Renal cortical epithelial cell (primary cell): ENCODE data around the gene TTC7B. TPM values are rescaled to one million over a fixed set of nuclear protein-coding genes. Genes with fewer than 3 reads are reported as not detected.
"Not testable (repeated sequence)": the region's sequence is repeated elsewhere in the genome, so short reads cannot be mapped to it uniquely, and the experiment has no call there.

ENCODE experiments used
- DNase-seq: peaks from one replicate; pipeline ENCODE4 v3.0.0-alpha.2; 2011; ENCODE audit warnings: low read depth
- total RNA-seq: library from RNA; depleted of rRNA; stranded (reverse); fragments of >200 nt; gene quantifications from 2 replicates; pipeline ENCODE4 v1.2.3, GENCODE V29; 2014

TTC7B gene
- total RNA-seq, 1 donor from 2014 or later, result 27.1 TPM

DNA sequence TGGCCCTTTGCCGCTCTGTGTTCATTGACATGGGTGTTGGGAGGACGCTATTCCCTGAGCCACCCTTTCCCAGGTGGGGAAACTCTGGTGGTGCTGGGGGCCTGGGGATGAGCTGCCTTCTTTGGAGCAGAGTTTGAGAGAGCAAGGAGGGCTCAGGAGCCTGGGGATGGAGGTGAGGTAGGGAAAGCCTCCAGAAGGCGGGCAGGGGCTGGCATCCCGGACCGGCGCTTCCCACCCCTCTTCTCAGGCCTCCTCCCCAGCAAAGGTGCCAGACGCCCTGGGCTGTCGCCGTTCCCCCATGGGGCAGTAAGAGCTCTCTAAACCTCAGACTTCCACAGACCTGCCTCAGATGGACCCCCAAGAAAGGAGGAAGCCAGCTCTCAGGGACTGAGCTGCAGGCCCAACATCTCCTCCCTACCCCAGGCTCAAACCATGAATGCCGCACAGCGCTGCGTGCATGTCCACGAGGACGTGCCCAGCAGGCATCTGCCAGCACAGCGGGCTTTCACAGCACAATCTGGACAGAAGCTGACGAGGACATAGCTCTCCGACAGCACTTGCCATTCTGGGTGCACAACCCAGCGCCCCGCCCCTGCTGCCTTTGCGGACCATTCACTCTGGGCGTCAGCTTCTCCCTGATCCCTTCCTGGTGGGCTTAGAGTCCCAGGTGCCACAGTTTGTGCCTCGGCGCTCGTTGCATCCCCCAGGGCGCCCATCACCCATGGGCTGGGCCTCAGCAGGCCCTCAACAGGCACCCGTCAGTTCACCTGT is 14.9 kb upstream of the TTC7B start:
- DNase-seq, result no peak

DNA sequence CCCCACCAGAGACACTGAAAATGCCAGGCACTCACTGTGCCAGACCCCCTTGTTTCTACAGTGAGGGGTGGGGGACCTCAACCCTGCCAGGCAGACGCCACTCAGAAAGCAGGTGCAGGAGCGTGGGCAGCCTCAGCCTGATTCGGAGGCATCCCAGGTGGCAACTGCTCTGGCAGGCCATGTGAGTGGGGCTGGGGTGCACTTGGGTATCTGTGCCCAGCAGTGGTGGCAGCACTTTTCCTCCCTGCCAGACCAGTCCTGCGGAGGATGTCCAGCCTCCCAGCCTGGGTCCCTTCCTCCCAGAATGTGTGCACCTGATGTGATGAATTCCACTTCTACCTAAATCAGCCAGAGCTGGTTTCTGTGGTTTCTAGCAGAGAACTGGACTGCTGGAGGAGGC is 13.4 kb upstream of the TTC7B start:
- no peak for DNase-seq

DNA sequence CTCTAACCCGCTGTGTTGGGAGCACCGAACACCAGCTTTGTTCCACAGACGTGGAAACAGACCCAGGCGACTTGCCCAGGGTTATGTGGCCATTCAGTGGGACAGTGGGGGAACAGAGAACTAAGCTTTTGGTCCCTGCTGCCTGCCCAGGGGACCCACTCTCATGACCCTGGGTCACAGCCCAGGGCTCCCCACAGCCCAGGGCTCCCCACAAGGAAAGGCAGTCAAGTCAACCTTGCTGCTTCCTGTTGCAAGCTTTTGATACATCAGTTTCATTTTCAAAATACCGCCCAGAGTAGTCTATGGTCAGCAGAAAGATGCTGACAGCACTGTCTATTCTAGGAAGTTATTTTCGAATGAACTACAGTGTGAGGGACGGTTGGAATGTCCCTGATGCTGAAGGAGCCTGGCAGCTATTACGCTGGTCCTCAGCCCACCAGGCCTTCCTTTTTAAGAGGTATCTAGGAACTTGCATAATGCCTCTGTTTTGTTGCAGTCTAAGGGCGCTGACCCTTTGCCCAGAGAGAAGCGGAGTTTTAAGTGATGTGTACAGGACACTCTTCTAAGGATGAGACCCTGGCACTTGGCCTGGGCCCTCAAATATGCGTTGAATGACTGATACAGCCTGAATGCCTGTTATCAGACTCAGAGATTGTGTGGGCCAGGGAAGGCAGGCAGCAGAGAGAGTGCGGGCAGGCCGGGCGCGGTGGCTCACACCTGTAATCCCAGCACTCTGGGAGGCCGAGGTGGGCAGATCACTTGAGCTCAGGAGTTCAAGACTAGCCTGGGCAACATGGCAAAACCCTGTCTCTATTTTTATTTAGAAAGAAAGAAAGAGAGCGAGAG is 12.6 kb upstream of the TTC7B start:
- no peak for DNase-seq

DNA sequence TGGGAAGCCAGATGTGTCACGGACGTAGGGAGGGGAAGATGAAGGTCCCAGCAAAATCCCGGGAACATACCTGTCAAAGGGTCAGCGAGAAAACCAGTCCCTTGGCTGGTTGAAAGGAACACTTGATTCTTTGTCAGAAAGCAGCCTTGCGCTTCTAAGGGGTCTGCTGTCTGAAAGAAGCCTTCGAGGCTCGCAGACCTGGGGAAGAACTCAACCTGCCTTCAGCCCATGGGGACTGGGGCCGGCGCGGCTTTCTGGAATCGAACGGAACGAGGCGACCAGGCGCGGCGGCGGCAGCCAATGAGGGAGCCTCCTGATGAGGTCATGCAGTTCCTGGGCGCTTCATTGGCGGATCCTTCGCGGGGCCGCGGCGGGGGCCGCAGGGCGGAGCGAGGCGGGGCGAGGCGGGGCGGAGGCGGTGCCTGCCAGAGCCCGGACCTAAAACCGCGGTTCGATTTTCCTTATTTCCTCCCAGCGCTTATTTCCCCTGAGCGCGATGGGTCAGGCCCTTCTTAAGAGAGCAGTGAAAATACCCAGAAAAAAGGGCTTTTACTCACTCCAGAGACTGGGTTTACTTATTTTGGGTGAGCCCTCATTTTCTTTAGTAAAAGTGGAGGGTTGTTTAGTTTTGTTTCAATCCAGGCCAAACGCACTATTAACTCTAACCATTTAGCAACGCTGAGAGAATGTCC is 11.8 kb upstream of the TTC7B start:
- DNase-seq, result peak; percentile 71

DNA sequence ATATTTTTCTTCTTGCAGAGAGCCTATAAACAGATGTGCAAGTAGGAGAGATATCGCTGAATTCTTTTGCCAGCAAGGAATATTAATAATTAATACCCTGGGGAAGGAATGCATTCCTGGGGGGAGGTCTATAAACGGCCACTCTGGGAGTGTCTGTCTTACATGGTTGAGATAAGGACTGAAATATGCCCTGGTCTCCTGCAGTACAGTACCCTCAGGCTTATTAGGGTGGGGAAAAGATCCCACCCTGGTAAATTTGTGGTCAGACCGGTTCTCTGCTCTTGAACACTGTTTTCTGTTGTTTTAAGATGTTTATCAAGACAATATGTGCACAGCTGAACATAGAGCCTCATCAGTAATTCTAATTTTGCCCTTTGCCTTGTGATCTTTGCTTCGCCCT is 7.3 kb upstream of the TTC7B start:
- not testable (repeated sequence) for DNase-seq

DNA sequence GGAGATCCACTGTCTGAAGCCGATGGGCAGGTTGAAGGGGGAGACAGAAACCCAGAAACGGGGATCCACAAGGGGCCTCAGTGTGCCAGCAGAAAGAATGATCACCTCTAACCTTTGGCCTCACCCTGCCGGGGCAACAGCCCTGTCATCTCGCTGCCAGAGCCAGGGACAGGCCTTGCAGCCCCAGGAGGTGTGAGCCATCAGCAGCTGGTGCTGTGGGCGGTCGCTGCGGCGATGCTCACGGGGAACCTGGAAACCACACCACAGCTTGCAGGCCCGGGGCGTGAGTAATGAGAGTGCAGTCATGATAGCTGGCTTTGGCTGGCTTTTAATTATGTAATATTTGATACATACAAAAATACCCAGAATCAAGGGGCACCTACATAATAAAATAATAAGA is 4.7 kb upstream of the TTC7B start:
- peak; percentile 42 for DNase-seq

DNA sequence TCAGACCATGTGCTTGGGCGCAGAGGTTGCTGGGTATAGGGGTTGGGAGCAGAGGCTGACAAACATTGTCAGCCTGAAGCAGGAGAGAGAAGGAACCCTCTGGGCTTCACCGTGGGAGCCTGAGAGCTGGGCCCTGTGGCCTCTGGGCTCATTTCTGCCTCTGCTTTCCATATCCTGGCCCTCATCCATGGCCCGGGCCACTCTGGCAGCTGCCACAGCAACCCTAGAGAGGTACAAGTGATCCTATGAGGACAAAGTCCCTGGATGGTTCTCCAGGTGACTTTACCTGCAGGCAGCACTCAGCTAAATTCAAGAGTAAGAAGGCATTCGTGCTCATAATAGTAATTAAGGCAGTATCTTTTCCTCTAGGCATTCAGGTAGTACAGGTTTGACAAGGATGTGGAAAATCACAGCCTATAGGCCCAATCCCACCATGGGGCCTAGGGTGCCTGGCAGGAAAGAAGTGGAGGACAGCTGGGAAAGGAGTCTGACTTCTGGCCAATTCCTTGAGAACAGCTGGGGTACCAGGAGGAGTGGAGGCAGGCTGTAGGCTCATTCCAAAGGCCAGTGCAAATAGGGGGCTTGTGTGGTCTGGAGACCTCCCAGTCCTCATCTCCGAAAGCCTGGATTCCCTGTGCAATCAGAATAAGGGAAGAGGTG is 3.6 kb upstream of the TTC7B start:
- no peak for DNase-seq

DNA sequence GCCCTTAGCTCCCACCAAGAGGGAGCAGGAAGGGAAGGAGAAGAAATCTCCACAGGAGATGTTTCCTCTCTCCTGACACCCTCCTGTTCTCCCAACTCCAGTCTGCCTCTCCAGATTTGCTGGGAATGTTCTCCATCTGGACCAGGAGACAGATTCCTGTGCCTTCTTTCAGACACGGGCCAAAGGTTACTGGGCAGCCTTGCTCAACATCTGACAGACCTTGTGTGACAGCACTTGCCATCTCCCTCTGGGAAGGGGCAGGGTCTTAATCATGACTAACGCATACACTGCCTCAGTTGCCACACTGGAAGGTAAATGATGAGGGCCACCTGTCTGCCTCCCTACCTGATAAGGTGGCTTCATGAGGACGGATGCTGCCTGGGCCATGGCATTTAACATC is 2.5 kb upstream of the TTC7B start:
- DNase-seq, result no peak

DNA sequence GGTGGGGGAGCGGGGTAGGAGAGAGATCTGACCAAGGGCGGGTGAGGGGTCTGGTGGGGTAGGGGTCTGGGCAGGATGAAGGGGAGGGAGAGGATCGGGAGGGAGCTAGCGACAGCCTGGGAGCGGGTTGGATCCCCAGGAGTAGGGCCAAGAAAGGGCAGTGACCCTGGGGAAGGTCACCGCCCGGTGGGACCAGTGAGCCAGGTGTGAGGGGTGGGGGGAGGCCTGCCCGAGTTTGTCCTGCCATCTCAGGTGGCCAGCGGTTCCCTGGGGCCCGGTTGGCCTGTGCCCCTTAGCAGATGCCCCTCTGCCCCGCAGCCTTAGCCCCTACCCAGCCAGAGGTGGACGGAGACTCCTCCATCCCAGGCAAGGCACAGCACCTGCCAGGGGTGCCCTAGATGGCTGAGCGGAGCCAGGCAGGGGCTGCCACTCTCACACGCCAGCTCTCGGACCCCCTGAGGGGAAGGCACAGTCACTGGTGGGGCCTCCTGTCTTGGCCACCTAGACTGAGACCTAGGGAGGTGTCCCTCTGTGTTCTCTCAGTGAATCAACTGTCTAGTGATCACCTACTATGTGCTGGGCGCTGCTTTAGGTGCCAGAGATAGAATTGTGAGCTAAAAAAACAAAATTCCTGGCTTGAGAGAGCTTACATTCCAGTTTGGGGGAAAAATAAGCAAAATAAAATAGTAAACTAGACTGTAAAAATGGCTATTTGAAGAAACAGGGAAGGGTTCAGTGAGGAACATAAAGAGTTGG is 629 bp upstream of the TTC7B start:
- DNase-seq, result no peak

DNA sequence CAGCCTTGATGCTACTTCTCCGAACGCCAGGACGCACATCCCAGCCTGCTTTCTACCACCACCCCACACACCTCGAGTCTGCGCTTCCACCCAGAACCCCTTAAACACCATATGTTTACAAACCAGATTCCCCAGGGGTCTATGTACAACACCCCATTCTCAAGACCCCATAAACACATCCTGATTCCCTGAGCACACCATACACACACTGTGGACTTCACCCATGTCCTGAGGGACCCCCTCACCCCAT is 733 bp downstream of the TTC7B start:
- no peak for DNase-seq

DNA sequence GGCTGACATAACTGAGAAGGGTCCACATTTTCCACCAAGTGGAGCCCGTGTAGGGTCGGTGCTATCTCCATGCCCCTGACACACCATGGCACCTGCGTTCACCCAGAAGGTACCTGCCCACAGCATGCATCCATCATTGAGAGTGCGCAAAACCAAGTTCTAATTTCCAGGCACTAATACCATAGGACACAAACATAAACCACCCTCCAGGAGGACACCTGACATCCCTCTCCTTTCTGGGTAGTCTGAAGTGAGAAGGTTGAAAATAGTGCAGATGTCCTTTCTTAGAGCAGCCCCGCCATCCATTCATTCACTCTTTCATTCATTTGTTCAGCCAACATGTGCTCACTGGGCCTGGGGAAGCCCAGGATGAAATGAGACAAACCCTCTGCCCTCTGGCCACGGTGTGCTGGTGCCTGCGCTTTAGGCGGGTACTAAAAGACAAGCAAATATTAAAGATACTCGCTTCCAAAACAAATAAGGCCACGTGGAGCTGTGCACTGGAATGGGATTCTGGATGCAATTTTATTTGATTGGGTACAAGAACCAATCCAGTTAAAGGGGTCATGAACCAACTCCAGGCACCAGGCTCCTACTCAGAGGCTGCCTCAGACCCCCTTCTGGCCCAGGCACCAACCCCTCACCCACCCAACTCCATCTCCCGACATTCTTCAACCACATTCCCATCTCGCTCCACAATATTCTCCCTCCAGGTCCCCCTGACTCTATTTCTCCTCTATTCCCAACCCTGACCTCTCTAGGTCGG is 1.2 kb downstream of the TTC7B start:
- DNase-seq, result no peak

DNA sequence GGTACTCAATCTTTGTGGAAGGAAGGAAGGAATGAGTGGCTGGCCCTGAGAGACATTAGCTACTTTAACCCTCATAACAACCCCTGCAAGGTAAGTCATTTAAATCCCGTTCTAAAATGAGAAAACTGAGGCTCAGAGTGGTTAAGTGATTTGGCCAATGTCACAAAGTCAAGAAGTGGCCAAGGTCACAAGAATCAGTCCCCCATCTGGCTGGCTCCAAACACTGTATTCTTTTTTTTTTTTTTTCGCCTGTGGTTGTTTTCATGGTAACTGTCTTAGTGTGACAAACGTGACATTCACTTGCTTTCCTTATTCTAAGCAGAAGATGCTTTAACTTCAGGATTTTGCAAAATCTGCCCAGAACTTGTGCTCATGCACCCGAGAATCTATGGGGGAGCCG is 2.8 kb downstream of the TTC7B start:
- DNase-seq, result no peak

DNA sequence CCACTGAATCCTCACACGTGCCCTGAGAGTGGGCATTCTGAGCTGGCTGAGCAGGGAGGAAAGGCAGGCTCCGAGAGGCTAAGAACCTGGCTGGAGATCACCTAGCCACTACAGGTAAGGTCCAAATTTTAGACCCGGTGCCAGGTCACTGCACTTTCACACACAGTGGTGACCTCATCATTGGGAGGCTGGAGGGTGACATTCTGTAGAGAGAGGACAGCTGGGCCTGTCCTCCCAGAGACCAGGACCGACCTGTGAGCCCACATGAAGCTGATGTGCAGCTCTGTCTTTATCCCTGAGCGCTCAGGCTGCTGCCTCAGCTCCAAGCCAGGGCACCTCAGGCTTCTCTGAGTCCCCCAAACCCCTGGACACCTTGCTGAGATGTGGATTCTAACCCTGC is 4.1 kb downstream of the TTC7B start:
- DNase-seq, result no peak

DNA sequence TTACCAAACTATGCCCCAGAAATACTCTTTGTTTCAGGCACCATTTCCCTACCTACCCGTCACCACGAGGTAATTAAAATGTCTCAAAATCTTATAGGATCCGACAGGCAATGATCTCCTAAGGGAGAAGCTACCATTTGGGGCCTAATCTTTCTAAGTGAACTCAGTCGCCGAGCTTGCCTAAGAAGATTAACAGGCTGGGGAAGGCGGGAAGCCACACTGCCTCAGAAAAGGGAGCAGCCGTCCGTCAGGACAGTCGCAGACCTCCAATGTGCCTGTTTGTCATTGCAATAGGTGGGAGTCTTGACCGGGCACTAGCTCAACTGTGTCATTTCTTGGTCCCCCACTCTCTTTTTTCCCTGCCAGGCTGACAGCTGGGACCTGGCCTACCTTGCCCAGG is 4.6 kb downstream of the TTC7B start:
- no peak for DNase-seq

DNA sequence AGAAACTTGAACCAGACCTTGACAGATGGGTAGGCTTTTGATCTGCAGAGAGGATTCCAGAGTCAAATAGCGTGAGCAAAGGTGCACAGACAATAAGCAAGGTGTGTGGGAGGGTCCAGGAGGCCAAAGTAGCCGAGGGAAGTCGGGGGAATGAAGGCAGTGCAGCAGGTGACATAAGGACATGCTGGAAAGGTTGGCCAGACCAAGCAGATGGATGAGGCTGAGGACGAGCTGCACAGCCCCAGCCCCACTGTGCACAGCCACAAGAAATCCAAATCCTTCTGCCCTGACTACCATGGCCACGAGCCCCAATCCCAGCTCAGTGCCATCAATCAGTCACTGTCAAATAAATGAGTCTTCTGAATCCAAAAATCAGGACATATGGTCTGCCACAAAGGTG is 5.4 kb downstream of the TTC7B start:
- no peak for DNase-seq

DNA sequence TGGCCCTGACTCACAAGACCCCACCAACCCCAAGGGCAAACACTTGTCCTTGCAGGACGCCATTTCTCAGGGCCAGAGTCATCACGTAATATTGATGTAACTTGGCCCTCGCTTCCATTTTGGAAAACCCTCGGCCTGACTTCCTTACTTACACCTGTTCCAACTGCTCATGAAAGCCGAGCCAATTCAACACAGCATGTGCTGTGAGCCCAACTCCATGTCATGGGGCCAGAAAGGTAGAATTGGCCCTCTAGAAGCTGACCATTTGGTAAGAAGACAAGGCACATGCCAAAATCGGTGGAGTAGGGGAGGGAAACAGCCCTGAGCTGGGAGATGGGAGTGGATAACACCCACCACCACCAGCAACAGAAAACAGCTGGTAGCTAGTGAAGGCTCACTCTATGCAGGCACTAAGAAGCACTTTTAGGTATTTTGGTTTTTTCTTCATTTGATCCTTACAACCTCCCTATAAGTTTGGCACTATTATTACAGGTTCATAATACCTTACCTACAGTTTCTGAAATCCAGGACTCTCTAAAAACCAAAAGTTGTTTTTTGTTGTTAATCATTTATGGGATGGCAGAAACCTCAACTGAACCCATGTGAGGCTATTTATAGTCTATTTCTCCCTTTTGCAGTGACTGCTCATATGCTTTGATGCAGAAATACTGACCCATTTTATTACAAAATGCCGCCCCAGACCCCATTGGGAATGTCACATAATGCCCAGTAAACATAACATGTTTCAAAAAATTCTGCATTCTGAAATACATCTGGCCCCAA is 6.5 kb downstream of the TTC7B start:
- DNase-seq, result peak; percentile 64

DNA sequence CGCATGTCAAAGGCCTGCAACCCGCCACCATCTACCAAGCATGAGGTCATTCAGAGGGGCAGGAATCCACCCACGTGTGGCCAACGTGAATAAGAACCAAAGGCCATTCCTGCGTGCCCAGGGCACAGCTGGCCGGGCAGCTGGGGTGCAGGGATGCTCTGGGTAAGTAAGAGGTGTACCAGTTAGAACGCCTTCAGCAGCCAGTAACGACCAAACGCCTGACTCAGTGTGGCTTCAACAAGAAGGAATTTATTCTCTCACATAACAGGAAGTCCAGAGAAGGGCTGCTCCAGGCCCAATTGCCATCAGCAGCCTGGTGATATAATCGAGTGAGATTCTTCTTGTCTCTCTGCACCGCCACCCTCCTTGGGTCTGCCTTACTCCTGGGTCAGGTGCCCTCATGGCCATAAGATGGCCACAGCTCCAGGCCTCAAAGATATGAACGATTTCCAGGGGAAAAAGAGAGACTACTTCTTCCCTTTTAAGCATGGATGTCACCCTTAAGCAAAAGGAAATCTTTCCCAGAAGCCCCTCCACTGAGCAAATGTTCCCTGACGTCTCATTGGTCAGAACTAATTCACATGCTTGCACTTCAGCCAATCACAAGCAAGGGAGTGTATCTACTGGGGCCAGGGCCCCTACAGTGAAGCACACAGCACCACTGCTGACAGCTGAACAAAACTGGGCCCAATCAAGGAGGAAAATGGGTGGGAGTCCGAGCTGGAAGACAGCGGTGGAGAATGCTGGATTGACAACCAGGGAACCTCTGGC is 7.3 kb downstream of the TTC7B start:
- peak; percentile 72 for DNase-seq

DNA sequence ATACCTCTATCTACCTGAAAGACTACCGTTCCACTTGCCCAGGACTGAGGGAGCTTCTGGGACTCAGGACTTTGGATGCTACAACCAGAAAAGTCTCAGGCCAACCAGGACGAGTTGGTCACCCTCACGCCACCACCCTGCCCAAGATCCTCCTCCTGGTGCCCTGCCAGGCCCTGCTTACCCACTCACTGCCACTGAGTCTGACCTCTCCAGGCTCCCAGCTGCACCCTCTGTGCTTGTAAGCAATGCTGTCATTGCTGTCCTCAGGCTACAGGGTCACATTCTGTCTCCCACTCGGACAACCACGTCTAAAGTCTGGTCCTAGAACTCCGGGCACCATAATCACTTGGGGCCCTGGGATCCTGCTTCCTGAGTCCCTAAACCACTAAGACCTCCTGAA is 9.2 kb downstream of the TTC7B start:
- DNase-seq, result no peak
